ENCODE results near the gene ELP5.

- no peak for TF ChIP-seq POLR2A (IDR thresholded peaks at IDR 0.05)
- TF ChIP-seq CTCF (IDR thresholded peaks at IDR 0.05) = no peak
Observed at GRCh38 chr17:7223375-7223774, 28.6 kb upstream of the ELP5 start.

Data from body of pancreas (tissue), 4 donors.